ENCODE data around the gene DBT.

Gene DBT

DNA sequence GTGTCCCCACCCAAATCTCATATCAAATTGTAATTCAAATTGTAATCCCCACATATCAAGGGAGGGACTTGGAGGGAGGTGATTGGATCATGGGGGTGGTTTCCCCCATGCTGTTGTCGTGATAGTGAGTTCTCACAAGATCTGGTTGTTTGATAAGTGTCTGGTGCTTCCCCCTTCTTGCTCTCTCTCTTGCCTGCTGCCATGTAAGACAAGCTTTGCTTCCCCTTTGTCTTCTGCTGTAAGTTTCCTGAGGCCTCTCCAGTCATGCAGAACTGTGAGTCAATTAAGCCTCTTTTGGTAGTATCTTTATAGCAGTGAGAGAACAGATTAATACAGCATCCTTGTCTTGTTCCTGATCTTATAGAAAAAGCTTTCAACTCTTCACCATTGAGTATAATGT is 65.1 kb downstream of the DBT start:
- TF ChIP-seq, protein P1, sequence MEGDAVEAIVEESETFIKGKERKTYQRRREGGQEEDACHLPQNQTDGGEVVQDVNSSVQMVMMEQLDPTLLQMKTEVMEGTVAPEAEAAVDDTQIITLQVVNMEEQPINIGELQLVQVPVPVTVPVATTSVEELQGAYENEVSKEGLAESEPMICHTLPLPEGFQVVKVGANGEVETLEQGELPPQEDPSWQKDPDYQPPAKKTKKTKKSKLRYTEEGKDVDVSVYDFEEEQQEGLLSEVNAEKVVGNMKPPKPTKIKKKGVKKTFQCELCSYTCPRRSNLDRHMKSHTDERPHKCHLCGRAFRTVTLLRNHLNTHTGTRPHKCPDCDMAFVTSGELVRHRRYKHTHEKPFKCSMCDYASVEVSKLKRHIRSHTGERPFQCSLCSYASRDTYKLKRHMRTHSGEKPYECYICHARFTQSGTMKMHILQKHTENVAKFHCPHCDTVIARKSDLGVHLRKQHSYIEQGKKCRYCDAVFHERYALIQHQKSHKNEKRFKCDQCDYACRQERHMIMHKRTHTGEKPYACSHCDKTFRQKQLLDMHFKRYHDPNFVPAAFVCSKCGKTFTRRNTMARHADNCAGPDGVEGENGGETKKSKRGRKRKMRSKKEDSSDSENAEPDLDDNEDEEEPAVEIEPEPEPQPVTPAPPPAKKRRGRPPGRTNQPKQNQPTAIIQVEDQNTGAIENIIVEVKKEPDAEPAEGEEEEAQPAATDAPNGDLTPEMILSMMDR (IDR thresholded peaks at IDR 0.05; ENCODE audit: low read depth, low read length): no peak
- H3K4me3 ChIP-seq (ENCODE audit: low read depth, low read length): no peak overlapping the region

DNA sequence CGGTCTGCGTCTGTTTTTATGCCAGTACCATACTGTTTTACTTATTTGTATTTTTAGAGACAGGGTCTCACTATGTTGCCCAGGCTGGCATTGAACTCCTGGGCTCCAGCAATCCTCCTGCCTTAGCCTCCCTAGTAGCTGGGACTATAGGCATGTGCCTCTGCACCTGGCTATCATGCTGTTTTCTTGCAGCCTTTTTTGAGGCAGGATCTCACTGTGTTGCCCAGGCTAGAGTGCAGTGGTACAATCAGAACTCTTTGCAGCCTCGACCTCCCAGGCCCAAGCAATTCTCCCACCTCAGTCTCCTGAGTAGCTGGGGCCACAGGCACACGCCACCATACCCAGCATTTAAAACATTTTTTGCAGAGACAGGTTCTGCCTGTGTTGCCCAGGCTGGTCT is 66.3 kb downstream of the DBT start:
- H3K4me3 ChIP-seq (ENCODE audit: low read depth, low read length): no peak overlapping the region
- TF ChIP-seq, protein P1 (IDR thresholded peaks at IDR 0.05; ENCODE audit: low read depth, low read length): no peak

GRCh38 chr1:100178091-100178490 is 71.5 kb downstream of the DBT start, which contains the start of gene LRRC39:
Gene LRRC39, minus strand, starts transcription at chr1:100178256. Its CDS starts 9,740 bp downstream, at chr1:100168516.
- no peak within 1 kb of the TSS for H3K4me3 ChIP-seq (ENCODE audit: low read depth, low read length)
- TF ChIP-seq, protein P1 (IDR thresholded peaks at IDR 0.05; ENCODE audit: low read depth, low read length): no peak

GRCh38 chr1:100177295-100178041 is 72.2 kb downstream of the DBT start:
- TF ChIP-seq, protein P1 (IDR thresholded peaks at IDR 0.05; ENCODE audit: low read depth, low read length): no peak
- no peak overlapping the region for H3K4me3 ChIP-seq (ENCODE audit: low read depth, low read length)

- no peak overlapping the region for H3K4me3 ChIP-seq (ENCODE audit: low read depth, low read length)
- TF ChIP-seq, protein P1 (IDR thresholded peaks at IDR 0.05; ENCODE audit: low read depth, low read length): no peak
These were observed 81.6 kb downstream of the DBT start for GRCh38 chr1:100168051-100168450.

DNA sequence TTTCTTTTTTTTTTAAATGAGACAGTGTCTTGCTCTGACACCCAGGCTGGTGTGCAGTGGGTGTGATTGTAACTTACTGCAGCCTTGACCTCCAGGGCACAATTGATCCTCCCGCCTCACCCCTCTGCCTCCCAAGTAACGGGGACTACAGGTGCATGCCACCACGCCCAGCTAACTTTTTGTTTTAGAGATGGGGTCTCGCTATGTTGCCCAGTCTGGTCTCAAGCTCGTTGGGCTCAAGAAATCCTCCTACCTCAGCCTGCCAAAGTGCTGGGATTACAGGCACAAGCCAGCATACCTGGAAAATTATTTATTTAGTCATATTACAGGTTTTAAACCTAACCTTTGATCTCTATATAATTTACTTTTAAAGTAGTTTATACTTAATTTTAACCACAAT is 84.9 kb downstream of the DBT start:
- TF ChIP-seq, protein P1 (IDR thresholded peaks at IDR 0.05; ENCODE audit: low read depth, low read length): no peak
- H3K4me3 ChIP-seq (ENCODE audit: low read depth, low read length): no peak overlapping the region

DNA sequence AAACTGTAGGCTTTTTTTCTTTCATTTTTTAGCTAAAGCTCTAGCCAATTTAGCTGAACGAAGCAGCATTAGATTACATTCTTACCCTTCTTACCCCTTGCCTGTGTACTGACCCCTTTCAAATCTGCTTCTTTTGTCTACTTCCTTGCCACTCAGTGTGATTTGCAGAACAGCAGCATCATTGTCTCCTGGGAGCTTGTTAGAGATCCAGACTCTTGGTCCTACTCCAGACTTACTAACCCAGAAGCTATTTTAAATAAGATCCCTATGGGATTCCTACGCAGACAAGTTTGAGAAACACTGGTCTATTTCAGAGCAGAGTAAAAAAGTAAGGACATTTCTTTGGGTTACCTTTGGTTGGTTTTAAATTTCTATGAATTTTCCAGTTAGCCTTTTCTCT is 85.4 kb downstream of the DBT start:
- no peak overlapping the region for H3K4me3 ChIP-seq (ENCODE audit: low read depth, low read length)
- TF ChIP-seq, protein P1 (IDR thresholded peaks at IDR 0.05; ENCODE audit: low read depth, low read length): no peak
